ENCODE results near the gene RAB40B.

The RAB40B gene

DNA sequence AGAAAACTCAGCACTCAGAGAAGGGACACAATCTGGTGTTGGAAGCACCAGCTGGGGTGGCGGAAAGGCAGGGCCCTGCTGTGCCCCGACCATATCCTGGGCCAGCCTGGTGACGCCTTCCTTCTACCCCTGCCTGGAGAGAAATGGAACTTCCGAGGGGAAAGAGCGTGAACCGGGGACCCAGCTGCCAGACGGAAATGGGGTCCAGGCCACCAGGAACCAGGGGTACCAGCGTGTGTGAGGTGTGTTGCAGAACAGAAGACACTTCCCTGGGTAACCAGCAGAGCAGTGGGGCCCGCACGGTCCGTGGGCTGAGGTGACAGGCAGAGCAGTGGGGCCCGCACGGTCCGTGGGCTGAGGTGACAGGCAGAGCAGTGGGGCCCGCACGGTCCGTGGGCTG lies 6.8 kb downstream of the RAB40B start:
- DNase-seq: no peak

DNA sequence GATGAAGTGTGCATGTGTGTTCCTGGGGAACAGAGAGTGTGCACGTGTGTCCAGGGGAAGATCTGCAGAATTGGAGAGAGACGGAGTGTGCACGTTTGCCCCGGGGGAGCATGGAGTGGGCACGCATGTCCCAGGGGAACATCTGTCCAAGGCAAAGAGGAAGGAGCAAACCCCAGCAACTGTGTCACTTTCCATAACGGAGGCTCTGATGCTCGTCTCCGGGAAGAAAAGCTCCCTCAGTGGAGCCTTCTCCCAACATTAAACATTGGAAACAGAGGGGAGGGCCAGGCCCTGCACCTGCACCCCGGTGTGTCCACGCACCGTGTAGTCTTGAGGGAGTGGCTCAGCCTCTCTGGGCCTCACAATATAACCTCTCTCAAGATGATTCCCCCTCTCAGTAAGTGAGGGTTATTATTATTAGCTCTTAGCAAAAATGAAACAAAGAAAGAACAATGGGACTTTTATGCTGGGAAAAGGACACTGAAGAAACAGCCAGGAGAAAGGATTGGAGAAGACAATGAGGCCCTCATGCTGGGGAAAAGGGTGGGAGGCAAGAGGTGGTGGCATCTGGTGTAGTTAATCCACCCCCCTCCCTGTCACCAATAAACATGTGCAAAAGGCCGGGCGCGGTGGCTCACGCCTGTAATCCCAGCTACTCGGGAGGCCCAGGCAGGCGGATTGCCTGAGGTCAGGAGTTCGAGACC lies 7.6 kb downstream of the RAB40B start:
- DNase-seq: no peak

DNA sequence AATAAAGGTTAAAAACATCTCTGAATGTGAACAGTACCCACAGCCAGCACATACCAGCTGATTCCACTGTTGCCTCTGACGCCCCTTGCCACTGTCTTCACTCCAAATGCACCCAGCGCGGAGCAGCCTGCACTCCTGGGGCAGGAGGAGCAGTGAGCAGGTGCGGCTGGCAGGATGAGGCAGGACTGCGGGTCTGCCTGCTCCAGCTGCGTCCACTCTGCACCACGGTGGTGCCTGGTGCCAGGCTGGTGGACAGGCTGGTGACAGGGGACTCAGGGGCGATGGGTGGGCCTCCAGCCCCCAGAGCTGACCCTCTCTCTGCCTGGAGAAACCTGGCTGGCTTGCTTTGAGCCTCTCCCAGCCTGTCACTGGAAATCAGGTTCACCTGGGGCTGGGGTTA lies 9.4 kb downstream of the RAB40B start:
- no peak for DNase-seq

DNA sequence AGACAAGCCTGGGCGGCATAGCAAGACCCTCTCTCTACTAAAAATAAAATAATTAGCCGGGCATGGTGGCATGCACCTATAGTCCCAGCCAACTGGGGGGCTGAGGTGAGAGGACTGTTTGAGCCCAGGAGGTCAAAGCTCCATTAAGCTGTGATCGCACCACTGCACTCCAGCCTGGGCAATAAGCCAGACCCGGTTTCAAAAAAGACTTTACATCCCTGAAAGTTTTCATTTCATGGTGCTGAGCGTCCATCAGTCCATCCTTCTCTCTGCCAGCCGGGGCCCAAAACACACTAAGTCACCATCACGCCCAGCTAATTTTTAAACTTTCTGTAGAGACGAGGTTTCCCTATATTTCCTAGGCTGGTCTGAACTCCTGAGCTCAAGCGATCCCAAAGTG lies 10.6 kb downstream of the RAB40B start:
- DNase-seq: no peak

DNA sequence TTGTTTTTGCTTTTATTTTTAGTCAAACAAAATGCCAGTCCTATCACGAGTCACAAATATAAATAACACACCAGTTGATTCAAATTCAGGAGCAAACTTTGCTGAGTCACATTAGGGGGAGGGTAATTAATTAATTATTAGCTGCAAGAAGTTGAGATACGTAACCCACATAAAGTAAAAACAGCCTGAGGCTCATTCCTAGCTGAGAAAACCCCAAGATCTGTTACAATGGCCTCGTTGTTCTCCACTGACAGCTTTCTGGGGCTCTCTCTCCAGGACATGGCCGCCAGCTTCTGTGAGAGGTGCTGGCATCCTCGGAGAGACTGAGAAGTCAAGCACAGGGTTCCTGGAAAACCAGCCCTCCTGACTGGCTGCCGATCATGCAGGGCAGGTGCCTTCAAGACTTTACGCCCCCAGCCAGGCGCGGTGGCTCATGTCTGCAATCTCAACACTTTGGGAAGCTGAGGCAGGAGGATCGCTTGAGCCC lies 11.1 kb downstream of the RAB40B start:
- no peak for DNase-seq

DNA sequence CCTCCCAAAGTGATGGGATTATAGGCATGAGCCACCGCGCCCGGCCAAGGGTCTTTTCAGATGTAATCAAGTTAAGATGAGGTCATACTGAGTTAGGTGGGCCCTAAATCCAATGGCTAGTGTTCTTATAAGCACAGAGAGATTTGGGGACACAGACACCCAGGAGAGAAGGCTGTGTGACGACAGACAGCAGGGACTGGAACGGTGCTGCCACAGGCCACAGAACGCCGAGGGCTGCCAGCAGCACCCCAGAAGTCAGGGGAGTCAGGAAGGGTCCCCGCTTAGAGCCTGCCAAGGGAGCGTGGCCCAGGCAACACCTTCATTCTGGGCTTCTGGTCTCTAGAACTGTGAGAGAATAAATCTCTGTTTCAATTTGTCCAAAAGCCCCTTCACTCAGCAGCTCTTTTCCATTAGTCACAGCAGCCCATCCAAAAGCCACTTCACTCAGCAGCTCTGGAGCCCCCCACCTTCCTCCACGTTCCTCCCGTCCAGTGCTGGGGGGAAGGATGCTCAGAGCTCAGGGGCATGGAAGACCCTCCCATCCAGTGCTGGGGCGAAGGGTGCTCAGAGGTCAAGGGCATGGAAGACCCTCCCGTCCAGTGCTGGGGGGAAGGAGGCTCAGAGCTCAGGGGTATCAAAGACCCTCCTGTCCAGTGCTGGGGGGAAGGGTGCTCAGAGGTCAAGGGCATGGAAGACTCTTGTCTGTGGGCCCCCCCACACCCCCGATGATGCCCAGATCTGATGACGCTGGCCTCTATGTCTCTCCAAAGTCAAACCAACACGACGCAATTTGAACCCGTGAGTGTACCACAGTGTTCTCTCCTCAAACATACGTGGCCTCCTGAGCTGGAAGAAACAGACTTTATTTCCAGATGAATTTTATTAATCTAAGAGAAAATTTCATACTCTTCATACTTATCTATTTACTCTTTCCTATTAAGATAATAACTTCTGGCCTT lies 11.9 kb downstream of the RAB40B start:
- no peak for DNase-seq

DNA sequence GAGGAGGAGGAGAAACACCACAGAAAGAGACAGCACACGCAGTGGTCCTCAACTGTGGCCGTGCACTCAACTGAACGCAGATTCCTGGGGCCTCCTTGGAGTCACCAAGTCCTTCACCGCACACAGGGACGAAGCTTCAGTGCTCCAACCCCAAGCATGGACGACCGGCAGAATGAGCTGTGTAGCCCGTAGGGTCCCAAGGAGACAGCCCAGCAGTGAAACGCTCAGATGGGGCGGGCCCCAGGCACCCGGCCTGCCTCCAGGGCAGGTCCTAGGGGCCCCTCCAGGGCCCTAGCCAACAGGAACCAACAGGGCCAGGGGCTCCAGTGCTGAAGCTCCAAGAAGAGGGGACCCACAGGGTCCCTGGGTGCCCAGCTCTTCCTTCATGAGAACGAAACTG lies 13.2 kb downstream of the RAB40B start:
- DNase-seq: no peak

DNA sequence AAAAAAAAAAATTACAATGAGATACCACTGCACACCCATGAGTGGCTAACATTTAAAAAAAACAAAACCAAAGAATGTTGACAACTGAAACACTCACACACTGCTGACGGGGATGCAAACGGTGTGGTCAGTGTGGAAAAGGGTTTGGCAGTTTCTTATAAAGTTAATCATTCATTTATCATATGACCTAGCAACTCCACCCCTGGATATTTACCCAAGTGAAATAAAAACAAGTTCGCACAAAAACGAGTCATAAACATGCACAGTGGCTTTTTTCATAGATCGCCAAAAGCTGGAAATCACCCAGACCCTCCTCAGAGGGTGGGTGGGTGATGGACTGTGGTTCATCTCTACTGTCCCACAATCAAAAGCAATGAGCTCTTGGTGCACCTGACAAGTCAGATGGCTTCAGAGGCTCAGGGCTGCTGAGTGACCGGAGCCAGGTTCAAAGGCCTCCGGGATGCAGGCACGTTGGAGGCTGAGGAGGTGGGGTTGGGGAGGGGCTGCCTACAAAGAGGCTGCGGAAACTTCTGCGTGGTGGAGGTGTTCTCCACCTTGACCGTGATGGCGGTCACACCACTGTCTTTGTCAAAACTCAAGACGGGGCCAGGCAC lies 14.2 kb downstream of the RAB40B start:
- no peak for DNase-seq

DNA sequence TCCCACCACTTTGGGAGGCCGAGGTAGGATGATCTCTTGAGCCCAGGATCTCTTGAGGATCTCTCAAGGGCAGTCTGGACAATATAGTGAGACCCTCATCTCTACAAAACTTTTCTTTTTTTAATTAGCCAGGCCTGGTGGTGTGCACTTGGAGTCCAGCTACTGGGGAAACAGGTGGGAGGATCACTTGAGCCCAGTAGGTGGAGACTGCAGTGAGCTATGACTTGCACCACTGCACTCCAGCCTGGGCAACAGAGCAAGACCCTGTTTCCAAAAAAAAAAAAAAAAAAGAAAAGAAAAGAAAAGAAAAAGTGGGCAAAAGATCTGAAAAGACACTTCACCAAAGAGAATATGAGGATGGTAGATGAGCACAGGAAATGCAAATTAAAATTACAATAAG lies 15.0 kb downstream of the RAB40B start:
- no peak for DNase-seq

DNA sequence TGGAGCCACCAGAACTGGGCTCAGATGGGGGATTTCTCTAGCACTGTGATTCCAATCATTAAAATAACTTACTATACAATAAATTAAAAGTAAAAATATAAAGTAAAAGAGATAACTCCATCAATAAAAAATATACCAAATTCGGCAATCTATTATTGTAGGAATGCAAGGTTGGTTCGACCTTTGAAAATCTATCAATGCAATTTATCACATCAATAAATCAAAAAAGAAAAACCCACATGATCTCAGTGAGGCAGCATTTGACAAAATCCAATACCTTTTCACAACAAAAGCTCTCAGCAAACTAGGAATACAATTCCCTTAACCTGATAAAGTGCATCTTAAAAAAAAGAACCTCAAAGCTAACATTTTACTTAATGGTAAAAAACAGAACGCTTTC lies 17.0 kb downstream of the RAB40B start:
- no peak for DNase-seq

DNA sequence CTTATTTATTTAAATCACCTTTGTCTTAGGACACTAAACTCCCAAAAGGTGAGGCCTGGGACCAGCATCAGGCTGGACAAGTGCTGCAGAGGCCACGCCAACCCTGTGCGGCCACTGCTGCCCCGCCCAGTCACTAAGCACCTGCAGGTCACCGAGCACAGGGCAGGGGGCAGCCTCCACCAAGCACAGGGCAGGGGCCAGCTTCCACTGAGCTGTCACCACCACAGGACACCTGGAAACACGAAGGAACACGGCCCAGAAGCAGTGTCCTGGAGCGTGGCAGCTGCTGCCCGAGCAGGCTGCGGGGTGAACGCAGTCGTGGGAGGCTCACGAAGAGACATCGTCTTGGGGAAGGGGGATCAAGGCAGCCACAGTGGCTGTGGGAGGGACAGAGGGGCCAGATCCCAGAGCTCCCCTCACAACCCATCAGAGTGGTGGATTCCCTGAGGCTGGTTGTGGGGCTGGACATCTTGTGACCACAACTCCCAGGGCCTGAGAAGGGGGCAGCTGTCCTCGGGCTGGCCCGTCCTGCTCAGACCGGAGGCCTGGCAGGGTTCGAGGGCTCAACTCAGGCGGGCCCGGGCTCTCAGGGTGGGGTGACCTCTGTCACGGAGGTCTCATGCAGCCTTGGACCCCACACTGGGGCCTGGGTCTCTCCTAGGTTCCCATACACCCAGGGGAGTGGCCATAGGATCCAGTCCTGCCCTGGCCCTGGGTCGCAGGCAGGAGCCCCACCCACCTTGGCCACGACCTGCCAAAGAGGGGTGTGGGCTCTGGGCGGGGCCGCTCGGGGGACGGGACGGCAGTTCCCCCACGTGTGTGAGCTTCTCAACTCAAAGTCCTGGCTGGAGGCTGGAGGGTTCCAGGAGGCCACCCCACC lies 18.7 kb downstream of the RAB40B start:
- no peak for DNase-seq

DNA sequence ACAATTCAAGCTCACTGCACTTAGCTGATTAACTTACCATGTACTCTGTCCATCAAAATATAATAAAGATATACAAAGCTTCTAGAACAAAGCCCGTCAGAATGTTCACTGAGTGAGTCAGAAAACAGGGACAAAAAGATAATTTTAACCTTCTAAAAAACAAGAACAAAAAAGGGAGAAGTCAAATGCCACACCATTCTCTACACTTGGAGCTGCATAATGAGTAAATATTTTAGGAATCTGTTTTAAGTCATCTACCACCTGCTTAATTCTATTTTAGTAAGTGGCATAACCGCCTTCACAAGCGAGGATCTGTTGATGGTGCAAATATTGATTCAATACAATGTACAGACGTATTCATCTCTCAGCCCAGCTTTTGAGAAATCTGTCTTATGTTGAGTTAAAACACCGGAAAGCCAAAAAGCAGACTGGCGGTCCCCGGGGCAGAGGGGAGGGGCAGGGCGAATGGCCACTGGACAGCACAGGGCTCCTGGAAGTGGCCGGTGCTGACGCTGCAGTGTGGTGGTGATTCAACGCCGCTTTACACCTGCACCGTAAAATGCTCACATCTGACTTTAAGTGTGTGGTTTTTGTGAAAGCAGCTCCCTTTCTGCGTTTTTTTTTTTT lies 20.1 kb downstream of the RAB40B start:
- DNase-seq: no peak

DNA sequence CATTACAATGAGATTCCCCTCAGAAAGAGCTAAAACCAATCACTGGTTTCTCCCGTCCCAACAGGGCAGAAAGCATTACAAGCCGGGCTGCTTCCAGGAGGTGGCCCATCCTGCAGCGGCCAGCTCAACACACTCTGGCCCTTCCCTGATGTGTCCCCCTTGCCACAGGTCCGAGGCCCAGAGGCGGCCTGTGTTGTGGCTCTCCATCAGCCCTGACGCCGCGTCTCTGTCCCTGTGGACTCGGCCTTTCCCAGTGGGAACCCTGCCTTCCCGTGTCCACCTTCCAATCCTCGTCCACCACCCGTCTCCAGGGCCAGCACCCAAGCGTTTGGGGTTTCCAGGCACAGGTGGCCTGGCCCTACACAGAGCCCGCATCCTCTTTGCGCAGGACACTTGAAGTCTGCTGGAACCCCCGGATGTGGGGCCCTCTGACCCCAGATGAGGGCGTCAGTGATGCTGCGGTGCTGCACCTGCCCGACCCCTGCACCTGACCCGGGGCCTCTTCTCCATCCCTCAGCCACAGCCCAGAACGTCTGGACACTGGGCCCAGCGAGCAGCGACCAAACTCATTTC lies 21.1 kb downstream of the RAB40B start:
- DNase-seq: no peak

DNA sequence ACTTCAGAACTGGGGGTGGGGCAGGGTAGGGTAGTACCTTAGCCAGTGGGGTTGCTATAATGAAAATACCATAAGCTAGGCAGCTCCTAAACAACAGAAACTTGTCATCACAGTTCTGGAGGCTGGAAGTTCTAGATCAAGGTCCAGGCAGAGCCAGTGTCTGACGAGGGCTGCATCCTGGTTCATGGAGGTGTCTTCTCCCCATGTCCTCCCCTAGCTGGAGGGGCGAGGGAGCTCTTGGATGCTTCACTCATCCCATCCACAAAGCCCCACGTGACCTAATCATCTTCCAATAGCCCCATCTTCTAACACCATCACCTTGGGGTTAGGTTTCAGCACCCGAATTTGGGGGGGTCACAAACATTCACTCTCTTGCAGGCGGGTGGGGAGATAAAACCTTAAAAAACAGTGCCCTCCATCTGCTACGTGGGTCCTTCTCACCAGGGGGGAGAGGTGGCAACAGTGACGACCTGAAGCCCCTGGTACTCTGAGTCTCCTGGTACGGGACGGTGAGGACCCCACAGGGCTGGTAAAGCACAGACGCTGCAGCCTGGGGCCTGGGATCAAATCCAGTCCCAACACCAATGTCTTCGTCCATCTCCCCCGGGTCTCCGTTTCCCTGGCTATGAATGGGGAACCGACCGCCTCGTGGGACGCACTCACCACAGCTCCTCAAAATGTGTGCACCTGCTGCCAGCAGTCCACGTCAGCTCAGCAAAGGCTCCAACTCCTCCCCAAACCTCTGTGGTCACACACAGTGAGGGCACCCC lies 22.8 kb downstream of the RAB40B start:
- no peak for DNase-seq

DNA sequence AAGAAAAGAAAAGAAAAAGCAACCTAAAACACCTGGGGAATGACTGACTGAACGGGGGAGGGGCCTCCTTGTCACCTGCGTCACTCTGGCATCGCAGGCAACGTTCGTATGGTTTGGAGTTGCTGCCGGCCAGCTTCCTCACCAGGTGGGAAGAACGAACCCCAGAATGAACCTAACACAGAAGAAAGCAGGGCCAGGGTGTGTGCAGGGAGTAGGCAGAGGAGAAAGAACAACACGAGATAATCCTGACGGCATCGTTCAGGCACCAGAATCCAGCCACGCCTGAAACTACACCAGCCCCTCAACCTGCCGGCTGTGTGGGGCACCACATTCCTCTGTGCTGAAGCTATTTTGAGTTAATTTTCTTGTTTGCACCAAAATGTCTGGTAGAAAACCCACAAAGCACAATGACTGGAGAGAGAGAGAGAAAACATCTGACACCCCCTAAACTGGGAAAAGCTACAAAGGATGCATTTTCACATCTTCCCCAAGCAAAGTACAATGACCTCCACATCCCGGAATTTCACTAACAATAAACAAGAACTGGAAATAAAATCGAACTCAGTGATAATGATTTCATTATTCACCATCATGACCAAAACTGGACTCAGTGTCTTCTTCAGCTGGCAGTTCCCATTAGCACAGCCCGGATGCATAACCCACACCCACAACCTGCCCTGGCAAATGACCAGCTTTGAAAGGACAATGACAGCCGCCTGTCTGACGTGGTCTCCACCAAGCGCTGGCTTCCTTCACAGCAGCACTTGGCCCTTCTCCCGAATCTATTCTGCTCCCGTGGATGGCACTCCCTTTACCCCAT lies 23.6 kb downstream of the RAB40B start:
- no peak for DNase-seq

DNA sequence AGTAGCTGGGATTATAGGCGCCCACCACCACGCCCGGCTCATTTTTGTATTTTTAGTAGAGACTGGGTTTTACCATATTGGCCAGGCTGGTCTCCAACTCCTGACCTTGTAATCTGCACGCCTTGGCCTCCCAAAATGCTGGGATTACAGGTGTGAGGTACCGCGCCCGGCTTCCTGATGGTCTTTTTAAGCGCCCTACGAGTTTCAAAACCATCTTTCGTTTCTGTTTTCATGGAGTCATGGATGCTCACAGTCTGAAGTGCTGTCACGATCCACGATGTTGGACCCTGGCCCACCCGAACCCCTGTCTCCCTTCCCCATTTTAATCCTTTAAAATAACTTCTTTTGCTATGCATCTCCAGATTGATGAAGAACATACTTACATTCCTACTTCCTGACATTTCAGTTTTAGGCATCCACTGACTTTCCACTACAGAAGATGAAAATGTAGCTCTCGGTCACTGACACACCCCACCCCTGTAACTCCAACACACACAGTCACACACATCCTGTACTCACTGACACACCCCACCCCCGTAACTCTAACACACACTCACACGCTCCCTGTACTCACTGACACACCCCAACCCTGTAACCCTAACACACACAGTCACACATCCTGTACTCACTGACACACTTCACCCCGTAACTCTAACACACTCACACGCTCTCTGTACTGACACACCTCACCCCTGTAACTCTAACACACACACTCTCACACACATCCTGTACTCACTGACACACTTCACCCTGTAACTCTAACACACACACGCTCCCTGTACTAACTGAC lies 27.6 kb downstream of the RAB40B start:
- DNase-seq: no peak

DNA sequence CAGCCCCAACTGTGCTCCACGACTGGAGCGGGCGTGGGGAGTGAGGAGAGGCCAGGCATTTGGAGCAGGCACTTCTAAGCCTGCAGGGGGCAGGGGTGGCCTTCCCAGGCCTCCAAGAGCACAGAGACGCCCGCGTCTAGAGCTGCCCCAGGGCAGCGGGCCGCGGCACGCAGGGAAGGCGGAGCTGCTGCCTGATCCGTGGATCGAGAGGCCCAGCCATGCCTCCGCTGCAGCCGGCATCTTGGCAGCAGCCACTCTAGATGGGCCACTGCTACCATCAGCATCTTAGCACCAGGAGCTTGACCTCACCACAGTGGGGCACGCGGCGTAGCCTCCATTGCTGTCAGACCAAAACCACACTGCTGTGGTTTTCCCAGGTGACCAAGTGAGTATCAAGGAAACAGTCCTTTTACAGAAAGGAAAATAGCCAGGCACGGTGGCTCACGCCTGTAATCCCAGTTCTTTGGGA lies 29.8 kb downstream of the RAB40B start:
- DNase-seq: peak; percentile 78 to 88

DNA sequence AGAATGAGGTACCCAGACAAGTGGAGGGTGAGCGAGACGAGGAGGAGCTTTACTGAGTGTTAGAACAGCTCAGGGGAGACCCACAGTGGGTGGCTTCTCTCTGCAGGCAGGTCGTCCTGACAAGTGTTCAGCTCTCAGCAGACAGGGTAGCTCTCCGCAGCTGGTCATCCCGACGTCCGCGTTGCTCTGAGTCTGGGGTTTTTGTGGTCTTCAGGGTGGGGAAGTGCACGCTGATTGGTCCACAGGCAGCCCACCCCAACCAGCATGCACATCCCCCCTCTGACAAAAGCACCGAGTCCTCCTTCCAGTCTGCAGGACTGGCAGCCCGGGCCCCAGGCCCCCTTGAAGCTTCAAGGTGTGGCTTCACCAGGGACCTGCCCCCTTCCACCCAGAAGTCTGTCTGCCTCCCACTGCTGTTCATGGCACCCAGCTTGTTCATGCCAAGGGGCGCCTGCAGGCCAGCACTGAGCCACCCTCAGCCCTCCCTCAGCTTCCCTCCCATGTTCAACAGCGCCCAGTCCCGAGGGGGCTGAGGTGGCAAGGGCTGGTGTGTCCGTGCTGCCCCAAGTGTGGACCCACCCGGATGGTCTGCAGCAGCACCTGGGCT lies 30.4 kb downstream of the RAB40B start:
- no peak for DNase-seq

DNA sequence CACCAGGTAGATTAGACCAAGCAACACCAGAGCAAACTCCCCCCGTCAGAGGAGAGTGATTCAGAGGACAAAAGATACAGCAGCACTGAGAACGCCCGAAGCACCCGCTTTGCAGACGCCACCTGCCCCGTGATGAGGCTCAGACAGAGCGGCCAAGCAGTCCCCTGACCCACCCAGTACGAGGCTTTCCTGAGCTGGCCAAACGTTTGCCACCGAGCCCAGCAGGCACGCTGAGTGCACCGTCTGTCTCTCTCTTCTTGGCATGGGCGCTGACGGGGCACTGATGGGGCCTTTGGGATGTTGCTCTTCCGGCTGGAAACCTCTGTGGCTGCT lies 30.9 kb downstream of the RAB40B start:
- no peak for DNase-seq
